GM10248 (cell line): ENCODE results near the gene PROK1.

Source experiments
- CTCF ChIA-PET: fragments of 300-600 bp; sonication (Branson Sonifier 250); formaldehyde crosslinking; extraction: SDS; loops from one replicate; lab custom pipeline; 2021; ENCODE audit warnings: antibody characterized with exemption; lab: Yijun Ruan, JAX
- POLR2A ChIA-PET: fragments of 350-650 bp; sonication (Branson Sonifier 250); formaldehyde crosslinking; extraction: SDS; loops from one replicate; lab custom pipeline; 2020; ENCODE audit warnings: antibody characterized with exemption; lab: Yijun Ruan, JAX
- DNase-seq: peaks from one replicate; pipeline ENCODE4 v3.0.0; 2012; ENCODE audit errors: extremely low spot score
- TF ChIP-seq, protein P1 (sequence below): IDR thresholded peaks from 2 replicates; pipeline ENCODE4 v1.5.1; 2012; ENCODE audit warnings: mild to moderate bottlenecking, low read depth; ENCODE audit errors: extremely low read depth, missing control alignments, control extremely low read depth

Gene PROK1

DNA sequence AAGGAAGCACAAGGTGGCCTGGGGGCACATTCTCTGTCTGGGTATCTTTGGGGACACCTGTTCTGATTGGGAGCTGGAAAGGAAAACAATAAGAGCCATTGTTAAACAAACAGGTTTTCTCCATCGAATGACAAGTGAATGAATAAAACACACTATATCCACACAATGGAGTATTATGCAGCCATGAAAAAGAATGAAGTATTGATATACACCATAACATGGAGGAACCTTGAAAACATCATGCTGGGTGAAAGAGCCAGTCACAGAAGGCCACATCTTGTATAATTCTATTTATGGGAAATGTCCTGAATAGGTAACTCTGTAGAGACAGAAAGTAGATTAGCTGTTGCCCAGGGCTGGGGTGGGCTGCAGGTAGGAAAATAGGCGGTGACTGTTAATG lies 11.1 kb downstream of the PROK1 start:
- DNase-seq = no peak
- ChIA-PET CTCF (interaction anchor here (1.2 to 13.4 kb wide), 7 partner anchors 23 to 261 kb away, joined by 4 to 295 read pairs (median 27); partner anchors contain the start of genes KCNC4 and LAMTOR5), POLR2A (no interaction called here)
- TF ChIP-seq, protein P1, sequence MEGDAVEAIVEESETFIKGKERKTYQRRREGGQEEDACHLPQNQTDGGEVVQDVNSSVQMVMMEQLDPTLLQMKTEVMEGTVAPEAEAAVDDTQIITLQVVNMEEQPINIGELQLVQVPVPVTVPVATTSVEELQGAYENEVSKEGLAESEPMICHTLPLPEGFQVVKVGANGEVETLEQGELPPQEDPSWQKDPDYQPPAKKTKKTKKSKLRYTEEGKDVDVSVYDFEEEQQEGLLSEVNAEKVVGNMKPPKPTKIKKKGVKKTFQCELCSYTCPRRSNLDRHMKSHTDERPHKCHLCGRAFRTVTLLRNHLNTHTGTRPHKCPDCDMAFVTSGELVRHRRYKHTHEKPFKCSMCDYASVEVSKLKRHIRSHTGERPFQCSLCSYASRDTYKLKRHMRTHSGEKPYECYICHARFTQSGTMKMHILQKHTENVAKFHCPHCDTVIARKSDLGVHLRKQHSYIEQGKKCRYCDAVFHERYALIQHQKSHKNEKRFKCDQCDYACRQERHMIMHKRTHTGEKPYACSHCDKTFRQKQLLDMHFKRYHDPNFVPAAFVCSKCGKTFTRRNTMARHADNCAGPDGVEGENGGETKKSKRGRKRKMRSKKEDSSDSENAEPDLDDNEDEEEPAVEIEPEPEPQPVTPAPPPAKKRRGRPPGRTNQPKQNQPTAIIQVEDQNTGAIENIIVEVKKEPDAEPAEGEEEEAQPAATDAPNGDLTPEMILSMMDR = no peak

DNA sequence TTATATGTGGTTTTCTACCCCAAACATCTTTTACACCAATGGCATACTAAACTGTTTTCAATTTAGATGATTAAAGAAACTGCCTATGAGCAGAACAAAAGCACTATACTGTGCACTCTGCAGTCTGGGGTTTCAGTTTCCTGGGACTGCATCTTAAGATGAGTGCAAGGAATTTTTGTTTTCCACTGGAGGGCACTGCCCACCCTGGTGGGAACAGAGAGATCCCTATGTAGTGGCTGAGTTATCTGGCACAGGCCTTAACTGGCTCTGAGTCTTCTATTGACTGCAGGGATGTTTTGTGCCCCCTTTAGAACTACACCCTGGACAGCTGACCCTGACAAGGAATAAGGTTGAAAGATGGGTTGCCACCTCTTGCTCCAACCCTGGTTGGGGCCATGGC lies 12.0 kb downstream of the PROK1 start:
- no peak for DNase-seq
- TF ChIP-seq, protein P1 = no peak
- ChIA-PET CTCF (interaction anchor here (1.2 to 13.4 kb wide), 5 partner anchors 33 to 262 kb away, joined by 4 to 295 read pairs (median 135); partner anchors contain the start of genes KCNC4 and LAMTOR5), POLR2A (no interaction called here)

DNA sequence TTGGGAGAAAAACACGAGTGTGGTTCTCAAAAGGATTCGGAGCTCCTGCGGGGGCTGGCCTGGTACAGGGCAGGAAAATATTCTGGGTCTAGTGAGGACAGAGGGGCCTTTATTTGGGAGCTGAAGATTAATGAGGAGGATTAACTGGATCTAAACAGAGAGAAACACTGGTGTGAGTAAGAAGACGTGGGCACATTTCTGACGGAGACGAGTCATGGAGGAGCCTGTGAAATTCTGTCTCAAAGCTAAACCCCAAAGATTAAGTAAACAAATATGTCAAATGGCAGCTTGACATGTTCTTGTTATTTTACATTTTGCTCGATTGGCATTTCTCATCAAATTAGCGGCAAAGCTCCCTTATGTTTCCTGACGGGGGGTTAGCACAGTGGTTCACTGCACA lies 12.8 kb downstream of the PROK1 start:
- ChIA-PET POLR2A (no interaction called here), CTCF (interaction anchor here (0.9 to 13.4 kb wide), 6 partner anchors 10 to 263 kb away, joined by 4 to 295 read pairs (median 28); partner anchors contain the start of gene KCNC4)
- TF ChIP-seq, protein P1 = no peak
- no peak for DNase-seq

DNA sequence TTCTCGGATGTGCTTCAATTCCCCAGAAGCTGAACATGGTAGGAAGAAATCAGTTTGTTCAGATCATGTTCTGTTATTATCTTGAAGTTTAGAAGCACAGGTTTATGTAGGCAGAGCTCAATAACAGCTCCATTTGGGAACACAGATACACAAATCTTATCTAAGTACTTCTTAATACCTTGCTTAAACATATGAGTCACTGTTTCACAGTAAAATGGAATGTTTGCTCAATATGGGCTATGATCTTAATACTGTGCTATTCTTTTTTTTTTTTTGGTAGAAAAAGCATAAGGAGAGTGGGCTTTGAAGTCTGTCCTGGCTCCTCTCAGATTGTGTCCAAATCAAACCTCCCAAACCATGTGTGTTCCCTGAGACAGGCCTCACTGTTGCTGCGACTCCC lies 13.4 kb downstream of the PROK1 start:
- POLR2A ChIA-PET = no interaction called here
- TF ChIP-seq, protein P1 = no peak
- DNase-seq = no peak
- CTCF ChIA-PET = interaction anchor here (0.9 to 13.4 kb wide), 6 partner anchors 9 to 264 kb away, joined by 4 to 295 read pairs (median 28); partner anchors contain the start of gene KCNC4

DNA sequence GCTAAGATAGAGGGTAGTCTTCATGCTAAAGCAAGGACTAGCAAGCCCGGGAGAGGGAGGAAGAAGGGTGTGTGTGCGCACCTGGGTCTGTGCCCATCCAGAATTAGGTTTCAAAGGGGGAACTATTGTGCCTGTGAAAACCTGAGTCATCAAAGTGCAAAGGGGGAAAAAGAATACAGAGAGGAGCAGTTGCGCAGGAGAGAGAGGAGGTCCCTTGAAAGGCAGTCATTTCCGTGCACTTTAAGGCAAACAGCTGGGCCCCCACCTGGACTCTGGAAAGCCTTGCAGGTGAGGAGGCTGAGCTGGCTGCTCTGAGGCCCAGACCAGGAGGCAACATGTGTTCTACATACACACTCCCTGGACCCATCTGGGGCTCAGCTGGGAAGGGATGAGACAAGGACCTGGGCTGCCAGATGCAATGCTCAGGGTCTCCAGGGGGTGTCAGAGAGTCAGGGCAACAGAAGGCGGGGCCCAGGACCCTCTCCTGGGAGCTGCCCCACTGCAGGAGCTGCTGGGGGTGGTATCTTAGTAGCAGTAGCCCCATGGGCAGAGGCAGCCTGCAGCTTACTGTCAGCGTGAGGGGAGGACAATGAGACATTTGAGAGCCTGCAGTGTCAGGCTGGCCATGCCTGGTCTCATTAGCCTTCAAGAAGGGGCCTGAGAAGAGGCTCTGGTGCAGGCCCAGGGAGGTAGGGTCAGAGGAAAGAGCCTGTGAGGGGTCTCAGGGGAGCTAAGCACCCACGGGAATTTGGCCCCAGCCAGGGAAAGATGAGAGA lies 14.3 kb downstream of the PROK1 start:
- TF ChIP-seq, protein P1 = no peak
- CTCF ChIA-PET = interaction anchor here (1.7 to 13.4 kb wide), 5 partner anchors 31 to 265 kb away, joined by 5 to 295 read pairs (median 28); partner anchors contain the start of gene KCNC4
- no peak for DNase-seq
- POLR2A ChIA-PET = no interaction called here

DNA sequence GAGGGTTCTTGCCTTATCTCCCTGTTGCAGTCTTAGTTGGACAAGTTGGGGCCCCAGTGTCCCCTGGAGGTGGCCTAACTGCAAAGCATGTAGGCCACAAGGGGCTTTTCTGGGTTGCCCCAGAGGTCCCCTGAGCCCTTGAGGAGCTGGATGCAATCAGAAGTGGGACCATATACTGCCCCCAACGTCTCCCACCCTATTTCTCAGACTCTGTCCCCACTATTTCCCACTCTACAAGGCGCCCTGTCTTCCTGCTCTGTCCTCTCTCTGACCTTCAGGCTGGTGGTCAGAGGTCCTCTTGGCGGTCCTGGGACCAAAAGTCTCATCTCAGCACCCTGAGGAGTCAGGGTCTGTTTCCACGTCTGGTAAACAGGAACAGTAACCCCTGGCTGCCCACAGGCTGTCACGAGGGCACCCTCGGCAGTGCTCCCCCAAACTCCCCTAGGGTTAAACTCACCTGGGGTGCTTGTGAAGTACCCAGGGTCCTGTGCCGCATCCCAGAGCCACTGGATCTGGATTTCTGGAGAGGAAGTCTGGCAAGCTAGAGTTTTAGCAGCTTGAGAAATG lies 14.9 kb downstream of the PROK1 start:
- CTCF ChIA-PET = interaction anchor here (4.7 to 13.4 kb wide), 4 partner anchors 30 to 265 kb away, joined by 27 to 295 read pairs (median 94); partner anchors contain the start of gene KCNC4
- TF ChIP-seq, protein P1 = no peak
- POLR2A ChIA-PET = no interaction called here
- DNase-seq = no peak
